PFSK-1 (cell line): Measurements from ENCODE around the gene ITPA.

ENCODE experiments used
- FOXP2 ChIP-seq: optimal IDR thresholded peaks from 2 replicates; pipeline ENCODE3; 2011; ENCODE audit warnings: borderline replicate concordance, control low read depth, inconsistent platforms; ENCODE audit not compliant: insufficient read depth; ENCODE audit errors: extremely low read length, extremely low read depth
- POLR2AphosphoS5 ChIP-seq: IDR thresholded peaks from 2 replicates; pipeline ENCODE4 v1.6.1; 2012; ENCODE audit warnings: low read depth, mild to moderate bottlenecking, control low read depth, low read length, moderate library complexity
- REST ChIP-seq, 2 experiments: IDR thresholded peaks; 2 replicates each; pipeline versions ENCODE4 v1.6.1 to v1.8.0; 2011 to 2012; ENCODE audit warnings: low read depth in 2 of 2, low read length in 2 of 2, control low read depth in 1 of 2, inconsistent platforms in 1 of 2, mild to moderate bottlenecking in 1 of 2, moderate library complexity in 1 of 2; ENCODE audit not compliant: insufficient read depth in 1 of 2
- SIN3A ChIP-seq: IDR thresholded peaks from 2 replicates; pipeline ENCODE4 v1.6.1; 2012; ENCODE audit warnings: mild to moderate bottlenecking, low read length, moderate library complexity, borderline replicate concordance; ENCODE audit not compliant: insufficient read depth
- TAF1 ChIP-seq: IDR thresholded peaks from 2 replicates; pipeline ENCODE4 v1.6.1; 2012; ENCODE audit warnings: low read length, control low read depth, borderline replicate concordance; ENCODE audit not compliant: insufficient read depth

The ITPA gene

GRCh38 chr20:3166913-3167342 is 42.4 kb upstream of the ITPA start:
- TF ChIP-seq POLR2AphosphoS5, result no peak
- TF ChIP-seq REST (IDR thresholded peaks at IDR 0.05; ENCODE audit: insufficient read depth in 1 of 2, low read depth in 2 of 2, low read length in 2 of 2), result no peak
- no peak for TF ChIP-seq TAF1
- no peak for TF ChIP-seq FOXP2
- TF ChIP-seq SIN3A, result no peak

- TF ChIP-seq FOXP2, result no peak
- no peak for TF ChIP-seq TAF1
- TF ChIP-seq POLR2AphosphoS5, result no peak
- no peak for TF ChIP-seq SIN3A
- TF ChIP-seq REST (IDR thresholded peaks at IDR 0.05; ENCODE audit: insufficient read depth in 1 of 2, low read depth in 2 of 2, low read length in 2 of 2), result no peak
Measured at GRCh38 chr20:3167738-3168078, 41.6 kb upstream of the ITPA start.

- TF ChIP-seq POLR2AphosphoS5, result no peak
- no peak for TF ChIP-seq FOXP2
- no peak for TF ChIP-seq REST (IDR thresholded peaks at IDR 0.05; ENCODE audit: insufficient read depth in 1 of 2, low read depth in 2 of 2, low read length in 2 of 2)
- no peak for TF ChIP-seq TAF1
- no peak for TF ChIP-seq SIN3A
Measured at GRCh38 chr20:3168079-3168828, 41.0 kb upstream of the ITPA start.

- no peak for TF ChIP-seq FOXP2
Measured at GRCh38 chr20:3168829-3169590, 40.3 kb upstream of the ITPA start.

- TF ChIP-seq POLR2AphosphoS5, result no peak
- no peak for TF ChIP-seq REST (IDR thresholded peaks at IDR 0.05; ENCODE audit: insufficient read depth in 1 of 2, low read depth in 2 of 2, low read length in 2 of 2)
- no peak for TF ChIP-seq TAF1
- TF ChIP-seq SIN3A, result no peak
- TF ChIP-seq FOXP2, result no peak
Measured at GRCh38 chr20:3171391-3172125, 37.7 kb upstream of the ITPA start.
